Stimulated activated CD8-positive, alpha-beta memory T cell treated with anti-CD3 and anti-CD28 coated beads, Interleukin-12 subunit alpha, Interleukin-12 subunit beta, amount 100 ng/mL, for 24 hours (primary cell): ENCODE data around the gene ROPN1.

Experiments used
- DNase-seq: peaks from one replicate; pipeline ENCODE4 v3.0.0-alpha.2; 2020; ENCODE audit errors: extremely low read depth

Gene ROPN1

GRCh38 chr3:123949641-123950040, 42.3 kb downstream of the ROPN1 start:
- DNase-seq, result no peak

GRCh38 chr3:123948449-123948848, 43.5 kb downstream of the ROPN1 start:
- DNase-seq, result no peak

- no peak for DNase-seq
Observed at GRCh38 chr3:123947482-123947881, 44.4 kb downstream of the ROPN1 start.

- no peak for DNase-seq
Observed at GRCh38 chr3:123941542-123941941, 50.4 kb downstream of the ROPN1 start.

GRCh38 chr3:123941121-123941520, 50.8 kb downstream of the ROPN1 start:
- DNase-seq, result no peak

- DNase-seq, result no peak
Observed at GRCh38 chr3:123939706-123940105, 52.2 kb downstream of the ROPN1 start.

- no peak for DNase-seq
Observed at GRCh38 chr3:123936400-123936799, 55.5 kb downstream of the ROPN1 start.

GRCh38 chr3:123935830-123936229, 56.1 kb downstream of the ROPN1 start:
- DNase-seq, result no peak

GRCh38 chr3:123934250-123934649, 57.7 kb downstream of the ROPN1 start:
- DNase-seq, result no peak

- DNase-seq, result no peak
Observed at GRCh38 chr3:123930445-123930844, 61.5 kb downstream of the ROPN1 start.

GRCh38 chr3:123929325-123929724, 62.6 kb downstream of the ROPN1 start:
- DNase-seq, result no peak

- DNase-seq, result no peak
Observed at GRCh38 chr3:123926396-123926795, 65.5 kb downstream of the ROPN1 start.

GRCh38 chr3:123920868-123921267, 71.1 kb downstream of the ROPN1 start:
- no peak for DNase-seq

GRCh38 chr3:123920383-123920782, 71.5 kb downstream of the ROPN1 start:
- no peak for DNase-seq

GRCh38 chr3:123919353-123919752, 72.6 kb downstream of the ROPN1 start:
- no peak for DNase-seq
